Colonic mucosa (tissue), 4 donors: ENCODE data around the gene INHBA. TPM values are rescaled to one million over a fixed set of nuclear protein-coding genes. Genes with fewer than 3 reads are reported as not detected.

ENCODE experiments used
- DNase-seq: peaks from one replicate; pipeline ENCODE4 v3.0.0-alpha.2; 2020
- H3K27ac ChIP-seq: fragments of 200-600 bp; one replicate; pipeline ENCODE4 v1.8.0; 2021
- H3K27me3 ChIP-seq: fragments of 200-600 bp; one replicate; pipeline ENCODE4 v1.8.0; 2021
- H3K36me3 ChIP-seq: fragments of 200-600 bp; one replicate; pipeline ENCODE4 v1.8.0; 2021
- H3K4me1 ChIP-seq: fragments of 200-600 bp; one replicate; pipeline ENCODE4 v1.8.0; 2021; ENCODE audit warnings: mild to moderate bottlenecking
- H3K4me3 ChIP-seq: fragments of 200-600 bp; one replicate; pipeline ENCODE4 v1.8.0; 2021
- H3K9ac ChIP-seq, 2 donors: one replicate each; pipeline ENCODE4 v1.7.0; 2013; ENCODE audit warnings: control low read depth in 2 of 2, low read depth in 2 of 2, low read length in 2 of 2
- H3K9me3 ChIP-seq: fragments of 200-600 bp; one replicate; pipeline ENCODE4 v1.8.0; 2021
- CTCF ChIP-seq: fragments of 200-600 bp; IDR thresholded peaks from one replicate; pipeline ENCODE4 v1.8.0; 2022; ENCODE audit warnings: antibody characterized with exemption, mild to moderate bottlenecking
- intact Hi-C: fragments of 100-400 bp; cut with DNase I; formaldehyde crosslinking; loops from one replicate; pipeline ENCODE4 v1.14.1; 2022
- total RNA-seq, 2 donors: library from RNA; stranded (reverse); fragmentation: NEBNext Ultra II Directional in 1 of 2; extraction: Animal tissue kit (Norgen Biotek cat#: 25700) in 1 of 2; gene quantifications; one replicate each; pipeline ENCODE4 v1.2.1, GENCODE V29; 2021
- donor health status: healthy.
- donor health status: DM: no; HTN: no; CAD: no.
- donor health status: DM: no; HTN: no; CAD: no.

INHBA gene
- total RNA-seq, 2 donors from 2014 or later = 0.15 to 0.19 TPM

- H3K27me3 ChIP-seq = no peaks in the 10 kb centered on the region
- H3K27ac ChIP-seq = no peak overlapping the region
- peak; percentile 29 for TF ChIP-seq CTCF
- no peak overlapping the region for H3K9ac ChIP-seq
- intact Hi-C loops = no loop called here
- DNase-seq = peak; percentile 34
- no peaks in the 10 kb centered on the region for H3K36me3 ChIP-seq
- H3K4me3 ChIP-seq = no peak overlapping the region
- no peaks in the 10 kb centered on the region for H3K4me1 ChIP-seq
- no peaks in the 10 kb centered on the region for H3K9me3 ChIP-seq
Observed at GRCh38 chr7:41711283-41712064, 8.6 kb upstream of the INHBA start.

DNA sequence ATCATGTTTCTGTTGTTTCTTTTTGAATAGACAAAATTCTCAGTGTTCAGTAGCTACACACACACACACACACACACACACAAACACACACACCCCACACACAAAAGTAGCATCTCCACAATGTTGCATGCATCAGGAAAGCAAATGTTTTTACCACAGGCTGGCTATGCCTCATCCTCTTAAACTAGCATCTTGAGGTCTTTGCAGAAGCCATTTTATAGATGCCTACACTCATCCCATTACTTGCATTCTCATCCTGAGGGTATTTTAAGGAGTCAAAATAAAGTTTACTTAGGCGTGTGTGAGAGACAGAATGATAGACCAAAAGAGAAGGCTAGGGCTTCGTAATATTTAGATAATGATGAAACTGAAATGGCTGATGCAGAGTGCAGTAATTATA, 7.9 kb upstream of the INHBA start:
- Histone ChIP-seq H3K27ac (no peak overlapping the region), H3K4me1 (peaks cover 3% of the 10 kb centered on the region), H3K9me3 (no peaks in the 10 kb centered on the region), H3K27me3 (no peaks in the 10 kb centered on the region), H3K4me3 (no peak overlapping the region), H3K36me3 (no peaks in the 10 kb centered on the region), H3K9ac (no peak overlapping the region)
- intact Hi-C loops = no loop called here
- no peak for TF ChIP-seq CTCF
- DNase-seq = no peak

GRCh38 chr7:41709621-41710020, 6.7 kb upstream of the INHBA start:
- Histone ChIP-seq H3K27ac (no peak overlapping the region), H3K9ac (no peak overlapping the region), H3K36me3 (no peaks in the 10 kb centered on the region), H3K4me1 (peaks cover 6% of the 10 kb centered on the region), H3K27me3 (no peaks in the 10 kb centered on the region), H3K4me3 (no peak overlapping the region), H3K9me3 (no peaks in the 10 kb centered on the region)
- DNase-seq = no peak
- intact Hi-C loops = loop anchor here (10.0 kb wide), 1 partner anchor 705 kb away; no protein-coding TSS in a partner anchor
- TF ChIP-seq CTCF = no peak

DNA sequence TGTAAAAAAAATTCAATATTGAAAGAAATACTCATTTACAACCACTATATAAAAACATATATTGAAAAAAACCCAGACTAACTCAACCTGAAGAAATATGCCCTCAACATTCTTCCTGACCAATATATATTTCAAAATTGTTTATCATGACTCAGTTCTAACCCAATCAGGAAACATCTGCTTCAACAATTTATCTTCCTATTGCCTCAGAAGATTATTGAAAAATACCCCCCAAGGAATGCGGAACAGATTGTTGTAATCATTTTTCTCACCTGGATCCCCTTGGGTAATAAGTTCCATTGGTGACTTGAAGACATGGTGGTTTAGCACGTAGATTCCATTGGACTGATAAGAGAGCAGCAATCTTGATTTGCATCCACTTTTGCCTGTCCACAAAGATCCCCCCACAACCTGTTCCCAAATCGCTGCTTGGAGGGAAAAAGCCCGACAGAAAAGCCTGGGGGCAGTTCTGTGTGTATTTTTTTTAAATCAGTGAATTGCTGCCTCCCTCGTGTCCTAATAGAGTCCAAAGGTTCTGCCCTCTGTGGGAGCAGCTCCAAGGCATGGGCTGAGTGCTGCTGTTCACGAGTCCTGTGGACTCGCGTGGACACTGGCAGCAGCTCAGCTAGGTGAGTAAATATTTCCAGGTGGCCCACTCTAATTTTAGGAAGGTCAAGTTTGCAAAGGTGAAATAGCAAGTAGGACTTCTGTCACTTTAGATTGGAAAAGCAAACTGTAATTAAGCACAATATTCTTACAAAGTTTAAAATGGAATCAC, 5.9 kb upstream of the INHBA start:
- intact Hi-C loops = loop anchor here (10.0 kb wide), 1 partner anchor 704 kb away; no protein-coding TSS in a partner anchor
- H3K27me3 ChIP-seq = no peaks in the 10 kb centered on the region
- DNase-seq = no peak
- no peak overlapping the region for H3K4me3 ChIP-seq
- no peaks in the 10 kb centered on the region for H3K9me3 ChIP-seq
- H3K36me3 ChIP-seq = no peaks in the 10 kb centered on the region
- no peak for TF ChIP-seq CTCF
- peaks cover 6% of the 10 kb centered on the region for H3K4me1 ChIP-seq
- no peak overlapping the region for H3K27ac ChIP-seq
- no peak overlapping the region for H3K9ac ChIP-seq

DNA sequence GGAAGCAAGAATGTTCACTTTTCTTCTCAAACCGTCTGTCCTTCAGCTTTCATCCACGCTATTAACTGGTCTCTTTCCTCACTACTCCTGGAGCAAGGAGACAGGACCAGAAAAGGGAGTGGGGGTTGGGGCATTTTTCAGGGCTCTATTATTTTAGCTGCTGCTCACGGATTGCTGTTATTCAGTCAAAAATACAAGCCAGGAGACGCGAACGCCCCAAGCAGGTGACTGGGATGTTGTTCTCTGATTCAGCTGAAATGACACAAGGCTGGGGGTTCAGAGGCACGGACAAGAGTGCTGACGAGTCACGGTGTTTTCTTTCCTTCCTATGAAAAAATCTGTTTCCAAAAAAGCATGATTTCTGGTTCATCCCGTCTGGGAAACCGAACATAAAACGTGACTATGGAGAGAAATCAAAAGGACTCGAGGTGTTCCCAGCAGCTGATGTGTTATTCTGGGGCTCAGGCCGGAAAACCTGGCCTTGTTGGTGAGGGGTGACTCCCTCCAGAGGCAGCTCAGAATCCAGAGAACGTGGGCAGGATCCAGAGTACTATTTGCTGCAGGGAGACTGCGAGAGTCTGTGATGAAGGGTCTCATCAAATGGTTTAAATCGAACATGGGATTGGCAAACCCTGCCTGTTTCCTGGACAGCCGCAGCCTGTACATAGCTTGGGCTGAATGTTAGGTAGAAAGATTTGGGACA, 3.5 kb upstream of the INHBA start:
- H3K9me3 ChIP-seq = no peaks in the 10 kb centered on the region
- no peak for DNase-seq
- no peak overlapping the region for H3K9ac ChIP-seq
- no peak for TF ChIP-seq CTCF
- H3K27me3 ChIP-seq = no peaks in the 10 kb centered on the region
- H3K4me3 ChIP-seq = no peak overlapping the region
- H3K4me1 ChIP-seq = peaks cover 6% of the 10 kb centered on the region
- intact Hi-C loops = loop anchor here (10.0 kb wide), 1 partner anchor 702 kb away; no protein-coding TSS in a partner anchor
- no peak overlapping the region for H3K27ac ChIP-seq
- no peaks in the 10 kb centered on the region for H3K36me3 ChIP-seq
